Activated CD4-positive, alpha-beta memory T cell treated with anti-CD3 and anti-CD28 coated beads, Interleukin-2, amount 10 ng/mL, durations not matched to agents 7 days and 5 days (primary cell): ENCODE data around the gene PIGBOS1. TPM values are rescaled to one million over a fixed set of nuclear protein-coding genes. Genes with fewer than 3 reads are reported as not detected.
"Not testable (repeated sequence)": the region's sequence is repeated elsewhere in the genome, so short reads cannot be mapped to it uniquely, and the experiment has no call there.

Experiments used
- CTCF ChIA-PET: fragments of 350-600 bp; sonication (Branson Sonifier 250); formaldehyde crosslinking; loops from one replicate; lab custom pipeline; 2021; ENCODE audit warnings: antibody characterized with exemption, inconsistent platforms; lab: Charles Lee
- POLR2A ChIA-PET: fragments of 350-600 bp; sonication (Branson Sonifier 250); formaldehyde crosslinking; loops from one replicate; lab custom pipeline; 2021; ENCODE audit warnings: antibody characterized with exemption; lab: Charles Lee
- DNase-seq: peaks from one replicate; pipeline ENCODE4 v3.0.0-alpha.2; 2020
- H3K27ac Mint-ChIP-seq: one replicate; pipeline ENCODE4 v1.8.0; 2021; ENCODE audit warnings: mild to moderate bottlenecking, mixed read lengths
- H3K27me3 Mint-ChIP-seq: one replicate; pipeline ENCODE4 v1.8.0; 2021; ENCODE audit warnings: mixed read lengths
- H3K36me3 Mint-ChIP-seq: one replicate; pipeline ENCODE4 v1.8.0; 2021; ENCODE audit warnings: low read depth, mixed read lengths
- H3K4me1 Mint-ChIP-seq: one replicate; pipeline ENCODE4 v1.8.0; 2021; ENCODE audit warnings: mixed read lengths
- H3K4me3 Mint-ChIP-seq: one replicate; pipeline ENCODE4 v1.8.0; 2021; ENCODE audit warnings: mild to moderate bottlenecking, mixed read lengths
- H3K9me3 Mint-ChIP-seq: one replicate; pipeline ENCODE4 v1.8.0; 2021; ENCODE audit warnings: mixed read lengths
- total RNA-seq, 2 experiments: library from RNA; stranded (reverse); gene quantifications; one replicate each; pipeline ENCODE4 v1.2.3, GENCODE V29; 2021

Gene PIGBOS1
- total RNA-seq, 2 experiments from 2014 or later: 14.7 to 14.9 TPM

- no peaks in the 10 kb centered on the region for H3K27me3 Mint-ChIP-seq
- H3K4me1 Mint-ChIP-seq: peaks cover 43% of the 10 kb centered on the region
- H3K27ac Mint-ChIP-seq: peak within 1 kb of the TSS; percentile 88
- peaks cover 35% of the 10 kb centered on the region for H3K36me3 Mint-ChIP-seq
- peak within 1 kb of the TSS; percentile 94 for H3K4me3 Mint-ChIP-seq
- POLR2A ChIA-PET: interaction anchor here (1.0 to 3.2 kb wide), 10 partner anchors 12 to 150 kb away, joined by 3 to 14 read pairs (median 5); partner anchors contain the start of genes PIGB, PIGBOS1 and RSL24D1
- H3K9me3 Mint-ChIP-seq: no peaks in the 10 kb centered on the region
- peak; percentile 83 for DNase-seq
- CTCF ChIA-PET: interaction anchor here (0.9 to 2.4 kb wide), 8 partner anchors 24 to 145 kb away, joined by 3 to 39 read pairs (median 6); partner anchors contain the start of gene RSL24D1
Measured at GRCh38 chr15:55289746-55290527, 29.0 kb downstream of the PIGBOS1 start, which contains the start of gene RAB27A. Gene RAB27A (minus strand): TSS chr15:55289813. CDS start chr15:55234934, 54,879 bp downstream.

GRCh38 chr15:55289011-55289745 lies 29.7 kb downstream of the PIGBOS1 start:
- H3K9me3 Mint-ChIP-seq: no peaks in the 10 kb centered on the region
- POLR2A ChIA-PET: interaction anchor here (1.5 to 3.2 kb wide), 5 partner anchors 11 to 93 kb away, joined by 4 to 14 read pairs (median 14); partner anchors contain the start of gene RSL24D1
- DNase-seq: peak; percentile 51
- H3K4me1 Mint-ChIP-seq: peaks cover 51% of the 10 kb centered on the region
- H3K27ac Mint-ChIP-seq: peak overlapping the region; percentile 88
- H3K4me3 Mint-ChIP-seq: peak overlapping the region; percentile 94
- peaks cover 42% of the 10 kb centered on the region for H3K36me3 Mint-ChIP-seq
- CTCF ChIA-PET: interaction anchor here (0.7 to 2.4 kb wide), 2 partner anchors 71 to 73 kb away, joined by 3 to 7 read pairs; no protein-coding TSS in a partner anchor
- no peaks in the 10 kb centered on the region for H3K27me3 Mint-ChIP-seq

DNA sequence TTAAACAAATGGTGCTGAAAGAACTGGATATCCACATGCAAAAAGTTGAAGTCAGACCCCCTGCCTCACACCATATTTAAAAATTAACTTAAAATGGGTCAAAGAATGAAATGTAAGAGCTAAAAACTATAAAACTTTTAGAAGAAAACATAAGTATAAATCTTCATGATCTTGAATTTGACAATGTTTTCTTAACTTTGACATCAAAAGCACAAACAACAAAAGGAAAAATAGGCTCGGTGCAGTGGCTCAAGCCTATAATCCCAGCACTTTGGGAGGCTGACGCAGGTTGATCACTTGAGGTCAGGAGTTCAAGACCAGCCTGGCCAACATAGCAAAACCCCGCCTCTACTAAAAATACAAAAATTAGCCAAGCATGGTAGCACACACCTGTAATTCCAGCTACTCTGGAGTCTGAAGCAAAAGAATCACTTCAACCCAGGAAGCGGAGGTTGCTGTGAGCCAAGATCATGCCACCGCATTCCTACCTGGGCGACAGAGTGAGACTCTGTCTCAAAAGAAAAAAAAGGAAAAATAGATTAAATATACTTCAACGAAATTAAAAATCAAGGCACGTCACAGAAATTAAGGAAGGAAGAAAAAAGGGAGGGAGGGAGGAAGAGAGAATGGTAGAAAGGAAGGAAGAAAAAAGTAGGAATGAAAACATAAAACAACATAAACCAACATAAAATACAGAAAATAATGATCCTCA lies 30.8 kb downstream of the PIGBOS1 start:
- H3K36me3 Mint-ChIP-seq: peaks cover 43% of the 10 kb centered on the region
- H3K9me3 Mint-ChIP-seq: no peaks in the 10 kb centered on the region
- DNase-seq: no peak
- peaks cover 61% of the 10 kb centered on the region for H3K4me1 Mint-ChIP-seq
- H3K27ac Mint-ChIP-seq: peak overlapping the region; percentile 88
- ChIA-PET CTCF (interaction anchor here (1.0 to 2.4 kb wide), 4 partner anchors 21 to 120 kb away, joined by 4 to 7 read pairs (median 5); partner anchors contain the start of genes CCPG1 and PIERCE2), POLR2A (interaction anchor here (0.7 to 3.2 kb wide), 9 partner anchors 10 to 92 kb away, joined by 3 to 14 read pairs (median 6); partner anchors contain the start of genes PIGB, PIGBOS1 and RSL24D1)
- H3K4me3 Mint-ChIP-seq: peak overlapping the region; percentile 94
- no peaks in the 10 kb centered on the region for H3K27me3 Mint-ChIP-seq

DNA sequence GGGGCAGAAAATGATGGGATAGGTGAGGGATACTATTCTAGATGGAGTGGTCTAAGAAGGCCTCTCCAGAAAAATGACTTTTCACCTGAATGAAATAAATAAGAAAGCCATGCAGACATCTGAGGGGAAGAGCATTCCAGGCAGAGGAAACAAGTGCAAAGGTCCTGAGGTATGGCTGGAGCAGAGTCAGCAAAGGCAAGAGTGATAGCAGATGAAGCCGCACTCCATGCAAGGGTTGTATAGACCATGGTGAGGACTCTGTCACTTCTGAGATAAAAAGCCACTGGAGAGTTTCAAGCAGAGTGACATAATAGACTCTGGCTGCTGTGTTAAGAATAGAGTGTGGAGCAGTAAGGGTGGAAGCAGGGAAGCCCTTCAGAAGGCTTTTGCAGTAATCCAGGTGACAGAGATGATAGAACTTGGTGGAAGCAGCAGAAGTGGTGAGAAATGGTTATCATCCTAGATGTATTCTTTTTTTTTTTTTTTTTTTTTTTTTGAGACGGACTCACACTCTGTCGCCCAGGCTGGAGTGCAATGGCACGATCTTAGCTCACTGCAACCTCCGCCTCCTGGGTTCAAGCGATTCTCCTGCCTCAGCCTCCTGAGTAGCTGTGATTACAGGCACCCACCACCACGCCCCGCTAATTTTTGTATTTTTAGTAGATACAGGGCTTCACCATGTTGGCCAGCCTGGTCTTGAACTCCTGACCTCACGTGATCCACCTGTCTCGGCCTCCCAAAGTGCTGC lies 32.3 kb downstream of the PIGBOS1 start:
- Mint-ChIP-seq H3K4me3 (peak overlapping the region; percentile 94), H3K36me3 (peaks cover 46% of the 10 kb centered on the region), H3K4me1 (peaks cover 76% of the 10 kb centered on the region), H3K27ac (peak overlapping the region; percentile 37)
- DNase-seq, H3K9me3 Mint-ChIP-seq, H3K27me3 Mint-ChIP-seq: not testable (repeated sequence)
- CTCF ChIA-PET: interaction anchor here (0.7 to 1.8 kb wide), 4 partner anchors 60 to 122 kb away, joined by 3 to 6 read pairs (median 4); partner anchors contain the start of genes CCPG1 and PIERCE2
- POLR2A ChIA-PET: interaction anchor here (0.7 to 3.2 kb wide), 4 partner anchors 18 to 92 kb away, joined by 3 to 14 read pairs (median 10); partner anchors contain the start of genes PIGB and PIGBOS1

- no peaks in the 10 kb centered on the region for H3K9me3 Mint-ChIP-seq
- CTCF ChIA-PET: interaction anchor here (2.3 kb wide), 1 partner anchor 66 kb away, joined by 9 read pairs; no protein-coding TSS in a partner anchor
- peak overlapping the region; percentile 6 for H3K4me3 Mint-ChIP-seq
- POLR2A ChIA-PET: interaction anchor here (1.4 to 2.3 kb wide), 3 partner anchors 17 to 66 kb away, joined by 7 to 8 read pairs (median 8); no protein-coding TSS in a partner anchor
- H3K27me3 Mint-ChIP-seq: no peaks in the 10 kb centered on the region
- H3K36me3 Mint-ChIP-seq: peaks cover 57% of the 10 kb centered on the region
- H3K27ac Mint-ChIP-seq: peak overlapping the region; percentile 12
- DNase-seq: no peak
- peaks cover 92% of the 10 kb centered on the region for H3K4me1 Mint-ChIP-seq
Measured at GRCh38 chr15:55284426-55284825, 34.5 kb downstream of the PIGBOS1 start.

DNA sequence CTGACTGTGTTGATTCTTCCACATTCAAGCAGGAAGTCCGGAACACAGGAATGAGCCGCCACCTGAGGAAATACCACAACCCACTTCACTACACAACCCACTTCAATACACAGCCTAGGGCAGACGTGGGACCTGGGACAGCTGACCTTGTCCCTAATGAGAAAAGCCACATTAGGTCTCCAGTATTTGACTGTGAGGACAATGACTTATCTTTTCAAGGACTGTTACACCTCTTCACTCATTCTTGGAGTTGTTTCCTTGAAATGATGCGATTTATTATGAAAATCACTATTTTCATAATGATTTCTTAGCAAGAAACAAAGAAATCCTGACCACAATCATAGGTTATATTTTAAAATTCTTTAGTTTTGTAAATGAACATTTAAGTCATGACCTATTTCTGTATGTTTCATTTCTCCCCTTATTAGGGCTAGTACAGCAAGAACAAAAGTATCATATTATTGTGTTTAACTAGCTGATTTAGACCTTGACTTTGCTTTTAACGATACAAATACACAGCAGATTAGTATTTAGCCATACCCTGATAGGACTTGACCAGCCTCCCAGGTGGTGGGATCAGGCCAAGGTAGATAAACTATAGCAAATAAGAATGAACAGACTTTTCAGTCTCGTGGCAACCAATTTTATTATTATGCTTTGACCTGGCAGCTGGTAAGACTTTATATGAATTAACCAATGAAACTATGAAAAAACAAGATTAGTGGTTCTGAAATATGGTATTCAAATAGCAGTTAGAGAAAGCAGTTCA lies 35.4 kb downstream of the PIGBOS1 start:
- Mint-ChIP-seq H3K9me3 (no peaks in the 10 kb centered on the region), H3K27ac (peak overlapping the region; percentile 88), H3K4me3 (peak overlapping the region; percentile 61), H3K27me3 (no peaks in the 10 kb centered on the region), H3K36me3 (peaks cover 55% of the 10 kb centered on the region), H3K4me1 (peaks cover 97% of the 10 kb centered on the region)
- ChIA-PET CTCF (interaction anchor here (0.9 to 2.3 kb wide), 2 partner anchors 35 to 65 kb away, joined by 4 to 9 read pairs; partner anchors contain the start of genes PIGB and PIGBOS1), POLR2A (interaction anchor here (1.8 to 2.3 kb wide), 5 partner anchors 16 to 125 kb away, joined by 5 to 9 read pairs (median 8); partner anchors contain the start of genes CCPG1, PIERCE2, PIGB and PIGBOS1)
- no peak for DNase-seq

DNA sequence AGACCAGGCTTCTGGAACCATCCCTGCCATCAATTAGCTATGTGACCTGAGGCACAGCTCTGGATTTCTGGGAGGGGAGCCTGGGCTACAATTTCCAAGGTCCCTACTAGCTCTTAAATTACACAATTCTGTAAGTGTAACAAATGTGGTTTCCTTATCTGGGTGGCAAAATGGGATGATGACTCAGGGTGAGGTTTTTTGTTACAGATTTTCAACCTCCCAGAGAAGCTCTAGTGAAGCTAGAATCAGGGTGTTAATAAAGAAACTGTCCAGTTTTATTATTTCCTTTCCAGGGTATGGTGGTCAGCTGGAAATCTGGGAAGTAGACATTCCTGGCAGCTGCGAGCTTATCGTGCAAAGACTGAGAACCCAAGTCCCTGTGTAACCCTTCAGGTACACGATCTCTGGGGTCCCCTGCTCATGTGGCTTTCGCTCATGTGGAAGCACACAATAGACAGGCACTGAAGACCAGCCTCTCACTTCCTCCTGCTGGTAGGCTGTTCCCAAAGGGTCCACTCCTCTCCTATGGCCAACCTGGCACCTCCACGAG lies 36.6 kb downstream of the PIGBOS1 start:
- peaks cover 53% of the 10 kb centered on the region for H3K36me3 Mint-ChIP-seq
- peaks cover 97% of the 10 kb centered on the region for H3K4me1 Mint-ChIP-seq
- peak; percentile 33 for DNase-seq
- peak overlapping the region; percentile 88 for H3K27ac Mint-ChIP-seq
- H3K4me3 Mint-ChIP-seq: peak overlapping the region; percentile 61
- ChIA-PET CTCF (interaction anchor here (0.8 to 1.5 kb wide), 5 partner anchors 12 to 64 kb away, joined by 3 to 12 read pairs (median 4); no protein-coding TSS in a partner anchor), POLR2A (interaction anchor here (0.9 to 2.0 kb wide), 10 partner anchors 15 to 126 kb away, joined by 4 to 15 read pairs (median 7); partner anchors contain the start of genes CCPG1, PIERCE2, PIGB and PIGBOS1)
- H3K27me3 Mint-ChIP-seq: no peaks in the 10 kb centered on the region
- H3K9me3 Mint-ChIP-seq: no peaks in the 10 kb centered on the region

DNA sequence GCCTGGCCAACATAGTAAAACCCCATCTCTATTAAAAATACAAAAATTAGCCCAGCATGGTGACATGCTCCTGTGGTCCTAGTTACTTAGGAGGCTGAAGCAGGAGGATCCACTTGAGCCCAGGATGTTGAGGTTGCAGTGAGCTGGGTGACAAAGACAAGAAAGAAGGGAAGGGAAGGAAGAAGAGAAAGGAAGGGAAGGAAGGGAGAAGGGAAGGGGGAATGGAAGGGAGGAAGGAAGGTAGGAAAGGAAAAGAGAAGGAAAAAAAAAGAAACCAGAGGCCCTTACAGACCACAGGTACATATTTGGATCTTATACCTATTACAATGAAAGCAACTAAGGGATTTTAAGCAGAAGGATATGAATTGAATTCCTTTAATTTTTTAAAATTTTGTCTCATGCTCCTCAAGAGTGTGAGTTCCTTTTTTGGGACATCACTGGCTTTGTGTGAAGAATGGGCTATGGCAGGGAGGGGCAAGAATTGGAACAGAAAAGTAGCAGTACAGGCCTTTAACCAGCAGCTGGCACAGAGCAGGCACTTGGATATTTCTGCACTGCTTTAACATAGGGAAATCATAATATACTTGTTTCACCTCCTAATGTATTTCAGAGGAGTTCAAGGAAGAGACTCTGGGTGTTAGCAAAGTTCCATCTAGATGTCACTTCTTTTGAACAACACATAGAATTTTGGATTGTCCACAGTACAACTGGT lies 37.2 kb downstream of the PIGBOS1 start:
- H3K9me3 Mint-ChIP-seq: no peaks in the 10 kb centered on the region
- peak overlapping the region; percentile 88 for H3K27ac Mint-ChIP-seq
- no peaks in the 10 kb centered on the region for H3K27me3 Mint-ChIP-seq
- H3K4me3 Mint-ChIP-seq: no peak overlapping the region
- ChIA-PET CTCF (interaction anchor here (0.8 to 1.5 kb wide), 6 partner anchors 9 to 63 kb away, joined by 3 to 12 read pairs (median 4); no protein-coding TSS in a partner anchor), POLR2A (interaction anchor here (0.9 to 2.0 kb wide), 12 partner anchors 12 to 127 kb away, joined by 3 to 15 read pairs (median 6); partner anchors contain the start of genes CCPG1, PIERCE2, PIGB and PIGBOS1)
- DNase-seq: no peak
- H3K4me1 Mint-ChIP-seq: peaks cover 99% of the 10 kb centered on the region
- H3K36me3 Mint-ChIP-seq: peaks cover 52% of the 10 kb centered on the region

DNA sequence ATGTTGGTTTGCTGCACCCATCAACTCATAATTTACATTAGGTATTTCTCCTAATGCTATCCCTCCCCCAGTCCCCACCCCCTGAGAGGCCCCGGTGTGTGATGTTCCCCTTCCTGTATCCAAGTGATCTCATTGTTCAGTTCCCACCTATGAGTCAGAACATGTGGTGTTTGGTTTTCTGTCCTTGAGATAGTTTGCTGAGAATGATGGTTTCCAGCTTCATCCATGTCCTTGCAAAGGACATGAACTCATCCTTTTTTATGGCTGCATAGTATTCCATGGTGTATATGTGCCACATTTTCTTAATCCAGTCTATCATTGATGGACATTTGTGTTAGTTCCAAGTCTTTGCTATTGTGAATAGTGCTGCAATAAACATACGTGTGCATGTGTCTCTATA lies 38.3 kb downstream of the PIGBOS1 start:
- Mint-ChIP-seq H3K4me3 (peak overlapping the region; percentile 6), H3K4me1 (peaks cover 97% of the 10 kb centered on the region), H3K27ac (peak overlapping the region; percentile 87), H3K36me3 (peaks cover 44% of the 10 kb centered on the region)
- not testable (repeated sequence) for H3K27me3 Mint-ChIP-seq, H3K9me3 Mint-ChIP-seq
- CTCF ChIA-PET: interaction anchor here (0.8 kb wide), 1 partner anchor 10 kb away, joined by 3 read pairs; no protein-coding TSS in a partner anchor
- POLR2A ChIA-PET: interaction anchor here (1.4 to 4.6 kb wide), 5 partner anchors 11 to 84 kb away, joined by 3 to 25 read pairs (median 8); partner anchors contain the start of genes PIGB, PIGBOS1 and RSL24D1
- peak; percentile 47 for DNase-seq
